OCI-LY3 (cell line): ENCODE data around the gene ERH.
A peak's percentile ranks its signal among the peaks of the same experiment; 100 is the strongest.

Experiments
- H2AFZ ChIP-seq: fragments of 200-600, 300-600 bp; shearing (Covaris generic); 2 replicates; pipeline ENCODE4 v1.6.0; 2014; ENCODE audit warnings: antibody characterized with exemption, low read depth, low read length
- H3K27ac ChIP-seq: fragments of 200-600, 300-600 bp; sonication (generic); 2 replicates; pipeline ENCODE4 v1.5.1; 2014; ENCODE audit warnings: mild to moderate bottlenecking, low read length, moderate library complexity, mixed read lengths
- H3K27me3 ChIP-seq: fragments of 200-600, 300-600 bp; sonication (generic); 2 replicates; pipeline ENCODE4 v1.6.1; 2014; ENCODE audit warnings: low read depth, low read length, mixed read lengths
- H3K36me3 ChIP-seq: fragments of 200-600, 300-600 bp; sonication (generic); replicated peaks from 2 replicates; pipeline ENCODE3; 2014; ENCODE audit warnings: low read depth, low read length, mixed read lengths
- H3K4me1 ChIP-seq: fragments of 300-600, 200-600 bp; sonication (generic); 2 replicates; pipeline ENCODE4 v1.6.1; 2014; ENCODE audit warnings: low read length, mixed read lengths
- H3K4me2 ChIP-seq: fragments of 200-600, 300-600 bp; sonication (generic); 2 replicates; pipeline ENCODE4 v1.6.1; 2014; ENCODE audit warnings: low read length, mixed read lengths
- H3K4me3 ChIP-seq: fragments of 300-600, 200-600 bp; sonication (generic); 2 replicates; pipeline ENCODE4 v1.5.1; 2014; ENCODE audit warnings: antibody characterized with exemption, mild to moderate bottlenecking, low read length, moderate library complexity
- H3K79me2 ChIP-seq: fragments of 300-600, 200-600 bp; shearing (Covaris generic); 2 replicates; pipeline ENCODE4 v1.6.1; 2014; ENCODE audit warnings: mild to moderate bottlenecking, low read length, mixed read lengths
- H3K9ac ChIP-seq: fragments of 300-600, 200-600 bp; shearing (Covaris generic); 2 replicates; pipeline ENCODE4 v1.6.0; 2014; ENCODE audit warnings: mild to moderate bottlenecking, low read length, moderate library complexity
- H3K9me3 ChIP-seq: fragments of 200-600, 300-600 bp; shearing (Covaris generic); 2 replicates; pipeline ENCODE4 v1.6.1; 2014; ENCODE audit warnings: low read length, mixed read lengths; ENCODE audit not compliant: insufficient read depth
- H4K20me1 ChIP-seq: fragments of 200-600, 300-600 bp; sonication (generic); 2 replicates; pipeline ENCODE4 v1.6.1; 2016; ENCODE audit warnings: low read length, mixed read lengths; ENCODE audit not compliant: insufficient read depth
- EZH2phosphoT487 ChIP-seq: fragments of 200-600 bp; shearing (Covaris generic); IDR thresholded peaks from 2 replicates; pipeline ENCODE4 v1.6.1; 2018; ENCODE audit warnings: antibody characterized with exemption, mixed run types, low read depth
- TF ChIP-seq, protein P1 (sequence below): fragments of 200-600, 300-600 bp; sonication (generic); IDR thresholded peaks from 2 replicates; pipeline ENCODE4 v1.5.1; 2014; ENCODE audit warnings: antibody characterized with exemption, low read length, low read depth

The ERH gene

DNA sequence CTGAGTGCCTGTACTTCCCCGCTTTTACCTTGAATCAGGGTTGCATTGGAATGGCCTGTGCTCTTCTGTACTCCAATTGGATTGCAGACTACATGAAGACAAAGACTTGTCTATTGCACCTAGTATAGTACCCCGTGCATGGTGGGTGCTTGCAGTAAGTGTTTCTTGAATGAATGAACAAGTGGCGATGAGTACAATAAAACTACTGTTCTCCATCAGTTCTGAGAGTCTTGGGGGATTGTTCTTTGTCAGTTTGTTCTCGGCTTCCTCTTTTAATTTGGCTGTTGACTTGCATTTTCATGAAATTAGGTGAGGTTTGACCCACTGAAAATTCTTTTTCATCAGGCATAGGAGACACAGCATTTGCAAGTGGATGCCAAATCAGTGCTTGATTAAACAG is 34.1 kb downstream of the ERH start:
- H3K79me2 ChIP-seq = no peaks in the 10 kb centered on the region
- H2AFZ ChIP-seq = no peak overlapping the region
- TF ChIP-seq, protein P1, sequence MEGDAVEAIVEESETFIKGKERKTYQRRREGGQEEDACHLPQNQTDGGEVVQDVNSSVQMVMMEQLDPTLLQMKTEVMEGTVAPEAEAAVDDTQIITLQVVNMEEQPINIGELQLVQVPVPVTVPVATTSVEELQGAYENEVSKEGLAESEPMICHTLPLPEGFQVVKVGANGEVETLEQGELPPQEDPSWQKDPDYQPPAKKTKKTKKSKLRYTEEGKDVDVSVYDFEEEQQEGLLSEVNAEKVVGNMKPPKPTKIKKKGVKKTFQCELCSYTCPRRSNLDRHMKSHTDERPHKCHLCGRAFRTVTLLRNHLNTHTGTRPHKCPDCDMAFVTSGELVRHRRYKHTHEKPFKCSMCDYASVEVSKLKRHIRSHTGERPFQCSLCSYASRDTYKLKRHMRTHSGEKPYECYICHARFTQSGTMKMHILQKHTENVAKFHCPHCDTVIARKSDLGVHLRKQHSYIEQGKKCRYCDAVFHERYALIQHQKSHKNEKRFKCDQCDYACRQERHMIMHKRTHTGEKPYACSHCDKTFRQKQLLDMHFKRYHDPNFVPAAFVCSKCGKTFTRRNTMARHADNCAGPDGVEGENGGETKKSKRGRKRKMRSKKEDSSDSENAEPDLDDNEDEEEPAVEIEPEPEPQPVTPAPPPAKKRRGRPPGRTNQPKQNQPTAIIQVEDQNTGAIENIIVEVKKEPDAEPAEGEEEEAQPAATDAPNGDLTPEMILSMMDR = no peak
- TF ChIP-seq EZH2phosphoT487 = no peak
- H3K4me1 ChIP-seq = peaks cover 28% of the 10 kb centered on the region
- no peaks in the 10 kb centered on the region for H3K36me3 ChIP-seq
- no peak overlapping the region for H3K27ac ChIP-seq
- no peak overlapping the region for H3K9ac ChIP-seq
- no peaks in the 10 kb centered on the region for H4K20me1 ChIP-seq
- H3K4me2 ChIP-seq = no peak overlapping the region
- H3K27me3 ChIP-seq = no peaks in the 10 kb centered on the region
- H3K4me3 ChIP-seq = no peak overlapping the region
- no peaks in the 10 kb centered on the region for H3K9me3 ChIP-seq

DNA sequence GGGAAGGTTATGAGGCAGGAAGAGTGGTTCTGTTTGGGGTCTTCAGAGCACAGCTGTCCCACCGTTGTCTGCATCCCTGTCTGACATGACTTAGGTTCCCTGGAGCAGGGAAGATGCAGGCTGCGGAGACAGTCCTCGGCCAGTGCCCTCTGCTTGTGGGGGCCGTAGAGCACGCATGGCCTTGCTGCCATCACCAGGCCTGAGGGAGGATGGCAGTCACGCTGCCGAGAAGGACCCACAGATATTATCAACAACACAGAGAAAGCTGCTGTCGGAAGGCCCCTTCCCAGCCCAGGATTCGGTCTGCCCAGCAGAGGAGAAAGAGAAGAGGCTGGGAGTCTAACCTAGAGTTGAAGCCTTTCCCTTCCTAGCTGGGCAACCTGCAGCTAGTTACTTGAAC is 35.0 kb downstream of the ERH start:
- no peak overlapping the region for H3K27ac ChIP-seq
- no peak overlapping the region for H3K9ac ChIP-seq
- no peak overlapping the region for H3K4me3 ChIP-seq
- TF ChIP-seq, protein P1 = peak; percentile 86
- no peak for TF ChIP-seq EZH2phosphoT487
- peaks cover 37% of the 10 kb centered on the region for H3K4me1 ChIP-seq
- no peak overlapping the region for H2AFZ ChIP-seq
- no peaks in the 10 kb centered on the region for H3K36me3 ChIP-seq
- no peak overlapping the region for H3K4me2 ChIP-seq
- no peaks in the 10 kb centered on the region for H4K20me1 ChIP-seq
- H3K27me3 ChIP-seq = no peaks in the 10 kb centered on the region
- no peaks in the 10 kb centered on the region for H3K9me3 ChIP-seq
- no peaks in the 10 kb centered on the region for H3K79me2 ChIP-seq

DNA sequence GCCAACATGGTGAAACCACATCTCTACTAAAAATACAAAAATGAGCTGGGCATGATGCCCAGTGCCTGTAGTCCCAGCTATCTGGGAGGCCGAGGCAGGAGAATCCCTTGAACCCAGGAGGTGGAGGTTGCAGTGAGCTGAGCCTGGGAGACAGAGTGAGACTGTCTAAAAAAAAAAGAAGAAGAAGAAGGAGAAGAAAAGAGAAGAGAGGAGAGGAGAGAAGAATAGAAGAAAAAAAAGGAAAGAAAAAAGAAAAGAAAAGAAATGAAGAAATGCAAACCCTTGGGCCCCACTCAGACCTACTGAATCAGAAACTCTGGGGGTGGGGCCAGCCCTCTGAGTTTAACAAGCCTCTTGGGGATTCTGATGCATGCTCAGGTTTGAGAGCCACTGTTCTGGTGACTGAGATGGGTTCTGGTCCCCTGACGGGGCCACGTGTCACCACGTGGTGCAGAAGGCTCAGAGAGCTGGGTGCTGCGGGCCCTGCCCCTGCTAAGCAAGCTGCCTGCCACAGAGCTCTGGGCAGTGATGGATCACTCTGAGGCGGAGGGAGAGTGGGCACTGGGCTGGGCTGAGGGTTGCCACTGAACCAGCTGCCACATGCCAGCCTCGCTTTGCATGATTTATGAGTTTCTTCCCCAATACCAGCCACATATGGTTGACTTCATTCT is 37.5 kb downstream of the ERH start:
- no peak overlapping the region for H3K9ac ChIP-seq
- TF ChIP-seq, protein P1 = no peak
- H3K4me3 ChIP-seq = no peak overlapping the region
- H3K4me2 ChIP-seq = peak overlapping the region; percentile 32; the same call in 1 of the 2 replicates
- H4K20me1 ChIP-seq = no peaks in the 10 kb centered on the region
- no peak overlapping the region for H3K27ac ChIP-seq
- peaks cover 59% of the 10 kb centered on the region for H3K4me1 ChIP-seq
- H2AFZ ChIP-seq = peak overlapping the region; percentile 51; the same call in 1 of the 2 replicates
- no peaks in the 10 kb centered on the region for H3K36me3 ChIP-seq
- no peaks in the 10 kb centered on the region for H3K27me3 ChIP-seq
- no peaks in the 10 kb centered on the region for H3K79me2 ChIP-seq
- no peaks in the 10 kb centered on the region for H3K9me3 ChIP-seq

GRCh38 chr14:69358966-69359365 is 39.1 kb downstream of the ERH start:
- H3K27me3 ChIP-seq = no peaks in the 10 kb centered on the region
- H3K9me3 ChIP-seq = no peaks in the 10 kb centered on the region
- H3K4me2 ChIP-seq = peak overlapping the region; percentile 60
- H3K79me2 ChIP-seq = no peaks in the 10 kb centered on the region
- peak overlapping the region; percentile 27 for H2AFZ ChIP-seq
- TF ChIP-seq EZH2phosphoT487 = no peak
- TF ChIP-seq, protein P1 = no peak
- H3K27ac ChIP-seq = peak overlapping the region; percentile 56
- H3K9ac ChIP-seq = peak overlapping the region; percentile 21; the same call in 1 of the 2 replicates
- peak overlapping the region; percentile 28; the same call in 1 of the 2 replicates for H3K4me3 ChIP-seq
- H4K20me1 ChIP-seq = no peaks in the 10 kb centered on the region
- no peaks in the 10 kb centered on the region for H3K36me3 ChIP-seq
- H3K4me1 ChIP-seq = peaks cover 74% of the 10 kb centered on the region
